WTC11 (cell line): ENCODE results near the gene GGT1. TPM values are rescaled to one million over a fixed set of nuclear protein-coding genes. Genes with fewer than 3 reads are reported as not detected.

ENCODE experiments used
- ATAC-seq: fragments of 200-7000 bp; cut with Tn5 transposase; 2 replicates; pipeline ENCODE4 v1.10.0; 2021; ENCODE audit warnings: mild to moderate bottlenecking, moderate library complexity
- CTCF ChIA-PET: fragments of 300-600 bp; sonication (Branson Sonifier 250); formaldehyde crosslinking; loops from one replicate; lab custom pipeline; 2021; ENCODE audit warnings: antibody characterized with exemption; lab: Charles Lee
- POLR2A ChIA-PET: fragments of 350-600 bp; sonication (Branson Sonifier 250); formaldehyde crosslinking; loops from one replicate; lab custom pipeline; 2021; ENCODE audit warnings: antibody characterized with exemption; lab: Charles Lee
- DNase-seq: peaks from one replicate; pipeline ENCODE4 v3.0.0; 2021; ENCODE audit warnings: low spot score
- H3K27ac Mint-ChIP-seq: 2 replicates; pipeline ENCODE4 v1.8.0; 2021; ENCODE audit warnings: mixed read lengths
- H3K27me3 Mint-ChIP-seq: 2 replicates; pipeline ENCODE4 v1.8.0; 2021; ENCODE audit warnings: low read depth, mild to moderate bottlenecking, moderate library complexity, mixed read lengths
- H3K36me3 Mint-ChIP-seq: 2 replicates; pipeline ENCODE4 v1.8.0; 2021; ENCODE audit warnings: mixed read lengths
- H3K4me1 Mint-ChIP-seq: 2 replicates; pipeline ENCODE4 v1.8.0; 2022; ENCODE audit warnings: mixed read lengths
- H3K4me3 Mint-ChIP-seq: 2 replicates; pipeline ENCODE4 v1.8.0; 2021; ENCODE audit warnings: mild to moderate bottlenecking, moderate library complexity, mixed read lengths
- H3K9me3 Mint-ChIP-seq: 2 replicates; pipeline ENCODE4 v1.8.0; 2021; ENCODE audit warnings: mixed read lengths
- ESRRA ChIP-seq: sonication (generic); formaldehyde crosslinking; IDR thresholded peaks from 2 replicates; pipeline ENCODE4 v1.8.1; 2022; ENCODE audit warnings: mild to moderate bottlenecking, missing genetic modification reagents, borderline replicate concordance
- GABPB1 ChIP-seq: sonication (generic); formaldehyde crosslinking; IDR thresholded peaks from 2 replicates; pipeline ENCODE4 v1.8.1; 2023; ENCODE audit warnings: mild to moderate bottlenecking, missing genetic modification reagents
- GTF2I ChIP-seq: fragments of 250-450 bp; sonication (Bioruptor Pico); conservative IDR thresholded peaks from 2 replicates; pipeline ENCODE4 v1.4.0; 2021; ENCODE audit warnings: mild to moderate bottlenecking
- IRF2 ChIP-seq: sonication (generic); formaldehyde crosslinking; IDR thresholded peaks from 2 replicates; pipeline ENCODE4 v1.8.0; 2022; ENCODE audit warnings: low read depth, missing genetic modification reagents, borderline replicate concordance
- JUN ChIP-seq: sonication (generic); formaldehyde crosslinking; IDR thresholded peaks from 2 replicates; pipeline ENCODE4 v1.8.0; 2023; ENCODE audit warnings: mild to moderate bottlenecking, missing genetic modification reagents
- NR1H2 ChIP-seq: sonication (generic); formaldehyde crosslinking; IDR thresholded peaks from 2 replicates; pipeline ENCODE4 v1.9.0; 2021; ENCODE audit warnings: mild to moderate bottlenecking, moderate library complexity, missing genetic modification reagents
- TCF7 ChIP-seq: sonication (generic); formaldehyde crosslinking; IDR thresholded peaks from 2 replicates; pipeline ENCODE4 v1.8.0; 2022; ENCODE audit warnings: mild to moderate bottlenecking, low read depth, missing genetic modification reagents, moderate library complexity
- TEAD1 ChIP-seq: sonication (generic); formaldehyde crosslinking; IDR thresholded peaks from 2 replicates; pipeline ENCODE4 v1.8.0; 2022; ENCODE audit warnings: mild to moderate bottlenecking, missing genetic modification reagents
- total RNA-seq: library from RNA; stranded (reverse); gene quantifications from 3 replicates; pipeline ENCODE4 v1.2.3, GENCODE V29; 2021
- TF ChIP-seq, protein P1 (sequence below): sonication (generic); formaldehyde crosslinking; conservative IDR thresholded peaks from 2 replicates; pipeline ENCODE4 v1.8.1; 2023; ENCODE audit warnings: mild to moderate bottlenecking, low read depth, missing genetic modification reagents, moderate library complexity
- TF ChIP-seq, protein P2 (sequence below): sonication (generic); formaldehyde crosslinking; IDR thresholded peaks from 2 replicates; pipeline ENCODE4 v1.8.1; 2022; ENCODE audit warnings: mild to moderate bottlenecking, moderate library complexity, missing genetic modification reagents
- TF ChIP-seq, protein P3 (sequence below): sonication (generic); formaldehyde crosslinking; IDR thresholded peaks from 2 replicates; pipeline ENCODE4 v1.8.0; 2022; ENCODE audit warnings: mild to moderate bottlenecking, missing genetic modification reagents
- TF ChIP-seq, protein P4 (sequence below): fragments of 250-450 bp; sonication (Bioruptor Pico); IDR thresholded peaks from 2 replicates; pipeline ENCODE4 v1.9.0; 2021; ENCODE audit warnings: moderate library complexity, mild to moderate bottlenecking, inconsistent platforms, borderline replicate concordance
- TF ChIP-seq, protein P5 (sequence below): sonication (generic); formaldehyde crosslinking; IDR thresholded peaks from 2 replicates; pipeline ENCODE4 v1.8.1; 2023; ENCODE audit warnings: mild to moderate bottlenecking, missing genetic modification reagents
- TF ChIP-seq, protein P6 (sequence below): sonication (generic); formaldehyde crosslinking; IDR thresholded peaks from 2 replicates; pipeline ENCODE4 v1.8.0; 2022; ENCODE audit warnings: missing genetic modification reagents
- TF ChIP-seq, protein P7 (sequence below): sonication (generic); formaldehyde crosslinking; IDR thresholded peaks from 2 replicates; pipeline ENCODE4 v1.8.1; 2023; ENCODE audit warnings: mild to moderate bottlenecking, missing genetic modification reagents, borderline replicate concordance

GGT1 gene
- total RNA-seq, 1 experiment from 2014 or later = 33.7 TPM

DNA sequence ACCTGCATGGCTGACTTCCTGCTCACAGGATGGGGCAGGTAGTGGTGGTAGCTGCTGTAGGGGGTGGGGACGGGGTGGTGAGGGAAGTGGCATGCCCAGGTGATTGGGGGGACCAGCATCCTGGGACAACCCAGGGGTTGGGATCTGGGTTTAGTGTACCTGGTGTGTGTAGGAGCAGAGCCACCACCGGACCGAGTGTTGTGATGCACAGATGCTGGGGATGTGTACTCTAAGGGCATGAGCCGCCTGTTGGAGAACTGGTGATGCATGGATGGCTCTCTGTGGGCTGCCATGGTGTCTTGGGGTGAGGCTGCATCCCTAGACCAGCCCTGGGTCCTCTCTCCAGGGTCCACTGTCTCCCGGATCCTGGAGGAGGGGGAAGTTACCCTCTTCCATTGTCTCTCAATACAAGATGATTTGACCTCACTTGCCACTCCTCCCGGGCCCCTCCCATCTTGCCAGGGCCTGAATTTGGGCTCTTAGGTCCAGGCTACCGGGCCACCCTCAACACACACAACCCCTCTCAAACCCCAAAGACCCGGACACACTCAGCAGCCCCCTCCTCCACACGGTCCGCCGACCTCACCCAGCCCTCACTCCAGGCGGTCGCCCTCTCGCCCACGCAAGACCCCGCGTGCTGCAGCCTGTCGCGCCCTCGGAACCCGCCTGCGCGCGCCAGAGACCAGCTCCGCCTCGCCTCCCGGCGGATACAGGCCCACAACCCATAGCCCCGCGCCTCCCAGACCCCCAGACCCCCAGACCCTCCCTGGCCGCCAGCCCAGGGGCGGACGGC lies 10.7 kb upstream of the GGT1 start (continued):
- TF ChIP-seq, protein P1, sequence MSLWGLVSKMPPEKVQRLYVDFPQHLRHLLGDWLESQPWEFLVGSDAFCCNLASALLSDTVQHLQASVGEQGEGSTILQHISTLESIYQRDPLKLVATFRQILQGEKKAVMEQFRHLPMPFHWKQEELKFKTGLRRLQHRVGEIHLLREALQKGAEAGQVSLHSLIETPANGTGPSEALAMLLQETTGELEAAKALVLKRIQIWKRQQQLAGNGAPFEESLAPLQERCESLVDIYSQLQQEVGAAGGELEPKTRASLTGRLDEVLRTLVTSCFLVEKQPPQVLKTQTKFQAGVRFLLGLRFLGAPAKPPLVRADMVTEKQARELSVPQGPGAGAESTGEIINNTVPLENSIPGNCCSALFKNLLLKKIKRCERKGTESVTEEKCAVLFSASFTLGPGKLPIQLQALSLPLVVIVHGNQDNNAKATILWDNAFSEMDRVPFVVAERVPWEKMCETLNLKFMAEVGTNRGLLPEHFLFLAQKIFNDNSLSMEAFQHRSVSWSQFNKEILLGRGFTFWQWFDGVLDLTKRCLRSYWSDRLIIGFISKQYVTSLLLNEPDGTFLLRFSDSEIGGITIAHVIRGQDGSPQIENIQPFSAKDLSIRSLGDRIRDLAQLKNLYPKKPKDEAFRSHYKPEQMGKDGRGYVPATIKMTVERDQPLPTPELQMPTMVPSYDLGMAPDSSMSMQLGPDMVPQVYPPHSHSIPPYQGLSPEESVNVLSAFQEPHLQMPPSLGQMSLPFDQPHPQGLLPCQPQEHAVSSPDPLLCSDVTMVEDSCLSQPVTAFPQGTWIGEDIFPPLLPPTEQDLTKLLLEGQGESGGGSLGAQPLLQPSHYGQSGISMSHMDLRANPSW (CRISPR knock-in tag) = no peak
- TF ChIP-seq, protein P2, sequence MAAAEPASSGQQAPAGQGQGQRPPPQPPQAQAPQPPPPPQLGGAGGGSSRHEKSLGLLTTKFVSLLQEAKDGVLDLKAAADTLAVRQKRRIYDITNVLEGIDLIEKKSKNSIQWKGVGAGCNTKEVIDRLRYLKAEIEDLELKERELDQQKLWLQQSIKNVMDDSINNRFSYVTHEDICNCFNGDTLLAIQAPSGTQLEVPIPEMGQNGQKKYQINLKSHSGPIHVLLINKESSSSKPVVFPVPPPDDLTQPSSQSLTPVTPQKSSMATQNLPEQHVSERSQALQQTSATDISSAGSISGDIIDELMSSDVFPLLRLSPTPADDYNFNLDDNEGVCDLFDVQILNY (CRISPR knock-in tag) = no peak
- TF ChIP-seq ESRRA (CRISPR knock-in tag) (no peak), TCF7 (CRISPR knock-in tag) (no peak)
- TF ChIP-seq, protein P3, sequence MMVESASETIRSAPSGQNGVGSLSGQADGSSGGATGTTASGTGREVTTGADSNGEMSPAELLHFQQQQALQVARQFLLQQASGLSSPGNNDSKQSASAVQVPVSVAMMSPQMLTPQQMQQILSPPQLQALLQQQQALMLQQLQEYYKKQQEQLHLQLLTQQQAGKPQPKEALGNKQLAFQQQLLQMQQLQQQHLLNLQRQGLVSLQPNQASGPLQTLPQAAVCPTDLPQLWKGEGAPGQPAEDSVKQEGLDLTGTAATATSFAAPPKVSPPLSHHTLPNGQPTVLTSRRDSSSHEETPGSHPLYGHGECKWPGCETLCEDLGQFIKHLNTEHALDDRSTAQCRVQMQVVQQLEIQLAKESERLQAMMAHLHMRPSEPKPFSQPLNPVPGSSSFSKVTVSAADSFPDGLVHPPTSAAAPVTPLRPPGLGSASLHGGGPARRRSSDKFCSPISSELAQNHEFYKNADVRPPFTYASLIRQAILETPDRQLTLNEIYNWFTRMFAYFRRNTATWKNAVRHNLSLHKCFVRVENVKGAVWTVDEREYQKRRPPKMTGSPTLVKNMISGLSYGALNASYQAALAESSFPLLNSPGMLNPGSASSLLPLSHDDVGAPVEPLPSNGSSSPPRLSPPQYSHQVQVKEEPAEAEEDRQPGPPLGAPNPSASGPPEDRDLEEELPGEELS (CRISPR knock-in tag) = 0 out of 2 replicates have a peak, but pooled peaks have one; percentile 6
- TF ChIP-seq, protein P4, sequence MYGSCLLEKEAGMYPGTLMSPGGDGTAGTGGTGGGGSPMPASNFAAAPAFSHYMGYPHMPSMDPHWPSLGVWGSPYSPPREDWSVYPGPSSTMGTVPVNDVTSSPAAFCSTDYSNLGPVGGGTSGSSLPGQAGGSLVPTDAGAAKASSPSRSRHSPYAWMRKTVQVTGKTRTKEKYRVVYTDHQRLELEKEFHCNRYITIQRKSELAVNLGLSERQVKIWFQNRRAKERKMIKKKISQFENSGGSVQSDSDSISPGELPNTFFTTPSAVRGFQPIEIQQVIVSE (CRISPR knock-in tag) = no peak
- TF ChIP-seq, protein P5, sequence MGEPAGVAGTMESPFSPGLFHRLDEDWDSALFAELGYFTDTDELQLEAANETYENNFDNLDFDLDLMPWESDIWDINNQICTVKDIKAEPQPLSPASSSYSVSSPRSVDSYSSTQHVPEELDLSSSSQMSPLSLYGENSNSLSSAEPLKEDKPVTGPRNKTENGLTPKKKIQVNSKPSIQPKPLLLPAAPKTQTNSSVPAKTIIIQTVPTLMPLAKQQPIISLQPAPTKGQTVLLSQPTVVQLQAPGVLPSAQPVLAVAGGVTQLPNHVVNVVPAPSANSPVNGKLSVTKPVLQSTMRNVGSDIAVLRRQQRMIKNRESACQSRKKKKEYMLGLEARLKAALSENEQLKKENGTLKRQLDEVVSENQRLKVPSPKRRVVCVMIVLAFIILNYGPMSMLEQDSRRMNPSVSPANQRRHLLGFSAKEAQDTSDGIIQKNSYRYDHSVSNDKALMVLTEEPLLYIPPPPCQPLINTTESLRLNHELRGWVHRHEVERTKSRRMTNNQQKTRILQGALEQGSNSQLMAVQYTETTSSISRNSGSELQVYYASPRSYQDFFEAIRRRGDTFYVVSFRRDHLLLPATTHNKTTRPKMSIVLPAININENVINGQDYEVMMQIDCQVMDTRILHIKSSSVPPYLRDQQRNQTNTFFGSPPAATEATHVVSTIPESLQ (CRISPR knock-in tag) = no peak

DNA sequence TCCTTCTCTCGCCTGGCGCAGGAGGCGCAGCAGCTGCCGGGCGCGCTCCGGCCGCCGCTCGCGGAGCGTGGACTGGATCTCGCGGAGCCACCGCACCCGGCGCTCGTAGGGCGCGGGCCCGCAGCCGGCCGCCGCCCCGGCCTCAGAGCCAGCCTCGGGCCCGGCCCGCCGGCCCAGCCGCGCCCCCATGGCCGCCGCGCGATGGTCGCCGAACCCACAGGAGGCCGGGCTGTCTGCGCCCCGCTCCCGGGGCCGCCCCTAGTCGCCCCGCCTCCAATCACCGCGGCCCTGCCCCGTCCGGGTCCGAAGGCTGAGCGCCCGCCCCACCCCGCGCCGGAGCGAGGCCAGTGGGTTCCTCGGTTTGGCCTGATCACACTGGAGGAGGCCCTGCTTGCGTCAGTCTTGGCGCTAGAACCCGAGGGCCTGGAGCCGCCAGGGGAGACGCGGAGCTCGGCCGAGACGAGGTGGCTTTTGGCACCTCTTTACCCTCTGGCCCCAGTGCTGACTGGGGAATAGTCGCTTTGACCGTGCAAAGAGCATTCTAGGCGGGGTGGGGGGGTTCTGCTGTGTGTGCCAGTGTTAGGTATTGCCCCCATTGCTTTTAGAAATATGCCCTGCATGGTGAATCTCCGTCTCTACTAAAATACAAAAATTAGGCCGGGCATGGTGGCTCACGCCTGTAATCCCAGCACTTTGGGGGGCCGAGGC lies 10.0 kb upstream of the GGT1 start, which contains the start of gene LRRC75B:
TSS of gene LRRC75B (minus strand) at position 223 of the 708 bp plus-strand sequence. CDS start at position 189, 34 bp downstream.
- Mint-ChIP-seq H3K9me3 (no peaks in the 10 kb centered on the region), H3K27ac (peak within 1 kb of the TSS; percentile 89), H3K4me1 (peaks cover 12% of the 10 kb centered on the region; the same call in 1 of the 2 replicates), H3K4me3 (peak within 1 kb of the TSS; percentile 91), H3K36me3 (no peaks in the 10 kb centered on the region), H3K27me3 (no peaks in the 10 kb centered on the region)
- DNase-seq (peak; percentile 88), ATAC-seq (peak; percentile 92)
- CTCF ChIA-PET = interaction anchor here (1.0 to 3.3 kb wide), 3 partner anchors 9 to 179 kb away, joined by 3 to 9 read pairs (median 3); no protein-coding TSS in a partner anchor
- POLR2A ChIA-PET = interaction anchor here (0.5 to 1.8 kb wide), 6 partner anchors 9 to 824 kb away, joined by 3 to 7 read pairs (median 4); partner anchors contain the start of gene GUCD1
- TF ChIP-seq GTF2I = no peak
- TF ChIP-seq, protein P6, sequence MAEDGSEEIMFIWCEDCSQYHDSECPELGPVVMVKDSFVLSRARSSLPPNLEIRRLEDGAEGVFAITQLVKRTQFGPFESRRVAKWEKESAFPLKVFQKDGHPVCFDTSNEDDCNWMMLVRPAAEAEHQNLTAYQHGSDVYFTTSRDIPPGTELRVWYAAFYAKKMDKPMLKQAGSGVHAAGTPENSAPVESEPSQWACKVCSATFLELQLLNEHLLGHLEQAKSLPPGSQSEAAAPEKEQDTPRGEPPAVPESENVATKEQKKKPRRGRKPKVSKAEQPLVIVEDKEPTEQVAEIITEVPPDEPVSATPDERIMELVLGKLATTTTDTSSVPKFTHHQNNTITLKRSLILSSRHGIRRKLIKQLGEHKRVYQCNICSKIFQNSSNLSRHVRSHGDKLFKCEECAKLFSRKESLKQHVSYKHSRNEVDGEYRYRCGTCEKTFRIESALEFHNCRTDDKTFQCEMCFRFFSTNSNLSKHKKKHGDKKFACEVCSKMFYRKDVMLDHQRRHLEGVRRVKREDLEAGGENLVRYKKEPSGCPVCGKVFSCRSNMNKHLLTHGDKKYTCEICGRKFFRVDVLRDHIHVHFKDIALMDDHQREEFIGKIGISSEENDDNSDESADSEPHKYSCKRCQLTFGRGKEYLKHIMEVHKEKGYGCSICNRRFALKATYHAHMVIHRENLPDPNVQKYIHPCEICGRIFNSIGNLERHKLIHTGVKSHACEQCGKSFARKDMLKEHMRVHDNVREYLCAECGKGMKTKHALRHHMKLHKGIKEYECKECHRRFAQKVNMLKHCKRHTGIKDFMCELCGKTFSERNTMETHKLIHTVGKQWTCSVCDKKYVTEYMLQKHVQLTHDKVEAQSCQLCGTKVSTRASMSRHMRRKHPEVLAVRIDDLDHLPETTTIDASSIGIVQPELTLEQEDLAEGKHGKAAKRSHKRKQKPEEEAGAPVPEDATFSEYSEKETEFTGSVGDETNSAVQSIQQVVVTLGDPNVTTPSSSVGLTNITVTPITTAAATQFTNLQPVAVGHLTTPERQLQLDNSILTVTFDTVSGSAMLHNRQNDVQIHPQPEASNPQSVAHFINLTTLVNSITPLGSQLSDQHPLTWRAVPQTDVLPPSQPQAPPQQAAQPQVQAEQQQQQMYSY (CRISPR knock-in tag) = no peak
- TF ChIP-seq, protein P7, sequence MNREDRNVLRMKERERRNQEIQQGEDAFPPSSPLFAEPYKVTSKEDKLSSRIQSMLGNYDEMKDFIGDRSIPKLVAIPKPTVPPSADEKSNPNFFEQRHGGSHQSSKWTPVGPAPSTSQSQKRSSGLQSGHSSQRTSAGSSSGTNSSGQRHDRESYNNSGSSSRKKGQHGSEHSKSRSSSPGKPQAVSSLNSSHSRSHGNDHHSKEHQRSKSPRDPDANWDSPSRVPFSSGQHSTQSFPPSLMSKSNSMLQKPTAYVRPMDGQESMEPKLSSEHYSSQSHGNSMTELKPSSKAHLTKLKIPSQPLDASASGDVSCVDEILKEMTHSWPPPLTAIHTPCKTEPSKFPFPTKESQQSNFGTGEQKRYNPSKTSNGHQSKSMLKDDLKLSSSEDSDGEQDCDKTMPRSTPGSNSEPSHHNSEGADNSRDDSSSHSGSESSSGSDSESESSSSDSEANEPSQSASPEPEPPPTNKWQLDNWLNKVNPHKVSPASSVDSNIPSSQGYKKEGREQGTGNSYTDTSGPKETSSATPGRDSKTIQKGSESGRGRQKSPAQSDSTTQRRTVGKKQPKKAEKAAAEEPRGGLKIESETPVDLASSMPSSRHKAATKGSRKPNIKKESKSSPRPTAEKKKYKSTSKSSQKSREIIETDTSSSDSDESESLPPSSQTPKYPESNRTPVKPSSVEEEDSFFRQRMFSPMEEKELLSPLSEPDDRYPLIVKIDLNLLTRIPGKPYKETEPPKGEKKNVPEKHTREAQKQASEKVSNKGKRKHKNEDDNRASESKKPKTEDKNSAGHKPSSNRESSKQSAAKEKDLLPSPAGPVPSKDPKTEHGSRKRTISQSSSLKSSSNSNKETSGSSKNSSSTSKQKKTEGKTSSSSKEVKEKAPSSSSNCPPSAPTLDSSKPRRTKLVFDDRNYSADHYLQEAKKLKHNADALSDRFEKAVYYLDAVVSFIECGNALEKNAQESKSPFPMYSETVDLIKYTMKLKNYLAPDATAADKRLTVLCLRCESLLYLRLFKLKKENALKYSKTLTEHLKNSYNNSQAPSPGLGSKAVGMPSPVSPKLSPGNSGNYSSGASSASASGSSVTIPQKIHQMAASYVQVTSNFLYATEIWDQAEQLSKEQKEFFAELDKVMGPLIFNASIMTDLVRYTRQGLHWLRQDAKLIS = 0 out of 2 replicates have a peak, but pooled peaks have one; percentile 27
- TF ChIP-seq JUN (CRISPR knock-in tag) = no peak
- no peak for TF ChIP-seq IRF2 (CRISPR knock-in tag)
- TF ChIP-seq TEAD1 (CRISPR knock-in tag) = no peak
- no peak for TF ChIP-seq NR1H2 (CRISPR knock-in tag)
- TF ChIP-seq GABPB1 (CRISPR knock-in tag) = peak; percentile 97
